GM23248 (cell line): ENCODE results near the gene UCP2. TPM values are rescaled to one million over a fixed set of nuclear protein-coding genes. Genes with fewer than 3 reads are reported as not detected.

Source experiments
- DNase-seq: peaks from one replicate; pipeline ENCODE4 v3.0.0-alpha.2; 2015
- H2AFZ ChIP-seq: fragments of 200-600 bp; sonication (generic); 2 replicates; pipeline ENCODE4 v1.6.1; 2016; ENCODE audit warnings: antibody characterized with exemption
- H3F3A ChIP-seq: fragments of 200-600 bp; sonication (generic); 2 replicates; pipeline ENCODE4 v1.6.1; 2016; ENCODE audit warnings: mild to moderate bottlenecking, antibody characterized with exemption, mixed run types; ENCODE audit not compliant: insufficient read depth
- H3K27ac ChIP-seq: fragments of 200-600 bp; sonication (generic); 2 replicates; pipeline ENCODE4 v1.5.1; 2016; ENCODE audit warnings: mild to moderate bottlenecking
- H3K27me3 ChIP-seq: fragments of 200-600 bp; sonication (generic); replicated peaks from 2 replicates; pipeline ENCODE4 v1.6.1; 2016; ENCODE audit warnings: mild to moderate bottlenecking; ENCODE audit not compliant: insufficient read depth
- H3K36me3 ChIP-seq: fragments of 200-600 bp; sonication (generic); 2 replicates; pipeline ENCODE4 v1.6.1; 2016; ENCODE audit warnings: low read depth, mild to moderate bottlenecking
- H3K4me1 ChIP-seq: fragments of 200-600 bp; sonication (generic); 2 replicates; pipeline ENCODE4 v1.6.1; 2016; ENCODE audit warnings: mild to moderate bottlenecking; ENCODE audit not compliant: insufficient read depth
- H3K4me2 ChIP-seq: fragments of 200-600 bp; sonication (generic); one replicate; pipeline ENCODE4 v1.6.1; 2016; ENCODE audit warnings: mild to moderate bottlenecking; ENCODE audit not compliant: unreplicated experiment
- H3K4me3 ChIP-seq: fragments of 200-600 bp; sonication (generic); 2 replicates; pipeline ENCODE4 v1.5.1; 2016; ENCODE audit warnings: mild to moderate bottlenecking
- H3K79me2 ChIP-seq: fragments of 200-600 bp; sonication (generic); 2 replicates; pipeline ENCODE4 v1.6.1; 2016; ENCODE audit warnings: mild to moderate bottlenecking; ENCODE audit not compliant: insufficient read depth
- H3K9ac ChIP-seq: fragments of 200-600 bp; sonication (generic); 2 replicates; pipeline ENCODE4 v1.6.1; 2016; ENCODE audit warnings: mild to moderate bottlenecking
- H3K9me2 ChIP-seq: fragments of 200-600 bp; sonication (generic); 2 replicates; pipeline ENCODE4 v1.6.1; 2016; ENCODE audit warnings: mixed run types, mild to moderate bottlenecking, moderate library complexity; ENCODE audit not compliant: insufficient read depth
- H3K9me3 ChIP-seq: fragments of 200-600 bp; sonication (generic); one replicate; pipeline ENCODE4 v1.6.1; 2017; ENCODE audit warnings: low read depth
- H4K20me1 ChIP-seq: fragments of 200-600 bp; sonication (generic); 2 replicates; pipeline ENCODE4 v1.6.0; 2016; ENCODE audit not compliant: insufficient read depth
- EZH2 ChIP-seq: fragments of 200-600 bp; sonication (generic); IDR thresholded peaks from 2 replicates; pipeline ENCODE4 v1.6.1; 2018; ENCODE audit warnings: antibody characterized with exemption, mild to moderate bottlenecking; ENCODE audit not compliant: insufficient read depth, poor library complexity, severe bottlenecking
- EZH2phosphoT487 ChIP-seq: fragments of 200-600 bp; sonication (generic); IDR thresholded peaks from 2 replicates; pipeline ENCODE4 v1.6.1; 2018; ENCODE audit warnings: antibody characterized with exemption, moderate library complexity, mild to moderate bottlenecking, low read depth; ENCODE audit not compliant: insufficient read depth
- WGBS, 2 experiments: methylation state at CpG; one replicate each; pipeline ENCODE4 v1.1.6; 2015 to 2017; ENCODE audit warnings: low lambda C conversion rate in 2 of 2, low coverage in 1 of 2; ENCODE audit errors: missing lambda C conversion rate in 2 of 2; 5-methylcytosine and 5-hydroxymethylcytosine counted together
- in situ Hi-C: fragments of 300-500 bp; cut with MboI; formaldehyde crosslinking; loops from 2 replicates; pipeline ENCODE4 v1.15.0; 2020
- polyA plus RNA-seq: library from polyadenylated mRNA; unstranded; fragments of >200 nt; fragmentation: Nextera tagmentation; extraction: Ambion mirVana; gene quantifications from 2 replicates; pipeline ENCODE4 v1.2.1, GENCODE V29; 2016
- total RNA-seq: library from RNA; depleted of rRNA; stranded (reverse); fragments of >200 nt; shearing (Covaris generic); gene quantifications from 2 replicates; pipeline ENCODE4 v1.2.3, GENCODE V29; 2014

UCP2 gene
- total and polyA plus RNA-seq, 2 experiments from 2014 or later: 2.0 TPM; not detected in 1

DNA sequence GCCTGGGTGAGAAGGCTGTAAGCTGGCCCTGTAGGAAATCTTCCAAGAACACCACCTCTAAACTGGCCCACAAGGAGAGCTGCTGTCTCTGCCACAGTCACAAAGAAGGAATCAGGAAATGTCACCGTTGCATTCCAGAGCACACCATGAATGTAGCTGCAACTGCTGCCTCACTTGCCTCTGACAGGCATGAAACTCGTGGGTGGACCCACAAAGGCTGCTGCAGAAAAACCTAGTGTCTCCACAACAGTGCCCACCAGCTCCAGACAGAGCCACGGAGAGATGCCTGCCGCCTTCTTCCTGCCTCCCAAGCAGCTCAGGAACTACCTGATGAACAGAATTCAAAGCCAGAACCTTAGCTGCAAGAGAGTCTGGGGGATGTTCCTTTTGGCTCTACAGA, 21.3 kb downstream of the UCP2 start:
- Histone ChIP-seq H3K9ac (no peak overlapping the region), H3K9me2 (no peaks in the 10 kb centered on the region), H3F3A (no peaks in the 10 kb centered on the region), H2AFZ (peak overlapping the region; percentile 11; the same call in 1 of the 2 replicates), H3K4me1 (peaks cover 11% of the 10 kb centered on the region; the same call in 1 of the 2 replicates), H3K4me3 (no peak overlapping the region), H3K27ac (no peak overlapping the region), H3K4me2 (peak overlapping the region; percentile 39), H3K79me2 (no peaks in the 10 kb centered on the region), H3K36me3 (no peaks in the 10 kb centered on the region), H3K27me3 (no peaks in the 10 kb centered on the region), H4K20me1 (no peaks in the 10 kb centered on the region), H3K9me3 (no peaks in the 10 kb centered on the region)
- 38 to 47% methylated on average over 4 of the region's 4 CpGs for WGBS, 2 experiments
- in situ Hi-C loops: no loop called here
- peak; percentile 72 for DNase-seq
- no peak for TF ChIP-seq EZH2phosphoT487
- TF ChIP-seq EZH2: no peak

DNA sequence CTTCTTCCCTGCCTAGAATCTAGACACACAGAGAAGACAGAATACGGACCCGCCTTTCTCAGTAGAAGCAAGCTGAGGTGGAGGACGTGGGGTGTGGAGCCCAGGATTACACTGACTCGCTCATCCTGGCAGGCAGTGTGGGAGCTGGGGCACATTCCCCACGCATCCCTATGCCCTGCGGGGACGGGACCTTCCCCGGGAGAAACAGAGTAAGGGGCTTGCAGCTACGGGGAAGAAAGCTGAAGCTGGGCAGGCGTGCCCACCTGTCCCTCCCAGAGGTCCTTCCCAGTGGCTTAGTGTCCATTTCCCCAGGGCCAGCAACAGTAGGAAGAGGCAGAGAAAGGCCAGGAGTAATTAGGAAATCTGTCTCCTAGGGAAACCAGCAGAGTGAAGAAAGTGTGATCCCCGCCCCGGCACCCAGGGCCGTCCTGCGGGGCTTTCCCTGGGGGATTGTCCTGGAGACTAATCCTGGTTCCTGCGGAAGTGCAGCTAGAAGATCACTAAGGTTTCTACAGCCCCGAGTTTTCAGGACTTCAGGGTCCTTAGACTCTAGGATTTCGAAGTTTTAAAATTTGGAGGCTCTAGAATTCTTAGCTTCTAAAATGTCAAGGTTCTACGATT, 24.0 kb downstream of the UCP2 start:
- H2AFZ ChIP-seq: no peak overlapping the region
- peaks cover 12% of the 10 kb centered on the region; the same call in 1 of the 2 replicates for H3K4me1 ChIP-seq
- in situ Hi-C loops: no loop called here
- no peaks in the 10 kb centered on the region for H3K9me3 ChIP-seq
- H3F3A ChIP-seq: no peaks in the 10 kb centered on the region
- H3K4me2 ChIP-seq: no peak overlapping the region
- no peaks in the 10 kb centered on the region for H3K9me2 ChIP-seq
- no peaks in the 10 kb centered on the region for H3K36me3 ChIP-seq
- H3K79me2 ChIP-seq: no peaks in the 10 kb centered on the region
- no peak for DNase-seq
- H3K4me3 ChIP-seq: no peak overlapping the region
- TF ChIP-seq EZH2 (no peak), EZH2phosphoT487 (no peak)
- H4K20me1 ChIP-seq: no peaks in the 10 kb centered on the region
- WGBS, 2 experiments: 77 to 78% methylated on average over 17 to 18 of the region's 18 CpGs
- H3K9ac ChIP-seq: no peak overlapping the region
- no peaks in the 10 kb centered on the region for H3K27me3 ChIP-seq
- no peak overlapping the region for H3K27ac ChIP-seq

DNA sequence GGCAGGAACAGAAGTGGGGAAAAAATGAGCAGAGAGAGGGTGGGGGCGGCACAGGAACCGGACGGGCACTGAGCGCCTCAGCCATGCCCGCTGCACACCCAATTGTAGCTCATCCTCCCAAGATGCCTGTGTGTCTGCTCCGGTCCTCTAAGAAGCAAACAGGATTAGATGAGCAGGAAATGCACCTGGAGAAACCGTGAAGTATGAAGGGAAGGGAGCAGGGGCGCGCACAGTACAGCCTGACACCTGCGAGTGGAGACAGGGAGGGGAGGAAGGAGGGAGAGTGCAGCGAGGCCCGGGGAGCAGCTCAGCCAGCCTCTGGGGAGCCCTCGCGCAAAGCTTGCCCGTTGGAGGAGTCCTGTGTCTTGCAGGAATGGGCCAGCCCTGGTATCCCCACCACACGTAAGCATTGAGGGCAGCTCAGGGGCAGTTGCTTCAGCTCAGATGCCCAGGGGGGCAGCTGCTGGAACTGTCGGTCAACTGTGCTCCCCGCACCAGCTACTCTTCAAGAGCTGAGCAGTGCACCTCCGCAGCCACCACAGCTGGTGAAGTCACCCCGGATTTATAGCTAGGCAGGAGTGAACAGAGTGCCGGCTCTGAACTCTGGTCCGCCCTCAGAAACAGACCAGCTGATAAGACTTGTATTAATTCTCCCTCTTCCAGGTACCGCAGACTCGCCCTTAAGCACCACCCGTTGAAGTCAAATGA, 24.8 kb downstream of the UCP2 start:
- H3K9ac ChIP-seq: no peak overlapping the region
- in situ Hi-C loops: no loop called here
- no peak overlapping the region for H2AFZ ChIP-seq

DNA sequence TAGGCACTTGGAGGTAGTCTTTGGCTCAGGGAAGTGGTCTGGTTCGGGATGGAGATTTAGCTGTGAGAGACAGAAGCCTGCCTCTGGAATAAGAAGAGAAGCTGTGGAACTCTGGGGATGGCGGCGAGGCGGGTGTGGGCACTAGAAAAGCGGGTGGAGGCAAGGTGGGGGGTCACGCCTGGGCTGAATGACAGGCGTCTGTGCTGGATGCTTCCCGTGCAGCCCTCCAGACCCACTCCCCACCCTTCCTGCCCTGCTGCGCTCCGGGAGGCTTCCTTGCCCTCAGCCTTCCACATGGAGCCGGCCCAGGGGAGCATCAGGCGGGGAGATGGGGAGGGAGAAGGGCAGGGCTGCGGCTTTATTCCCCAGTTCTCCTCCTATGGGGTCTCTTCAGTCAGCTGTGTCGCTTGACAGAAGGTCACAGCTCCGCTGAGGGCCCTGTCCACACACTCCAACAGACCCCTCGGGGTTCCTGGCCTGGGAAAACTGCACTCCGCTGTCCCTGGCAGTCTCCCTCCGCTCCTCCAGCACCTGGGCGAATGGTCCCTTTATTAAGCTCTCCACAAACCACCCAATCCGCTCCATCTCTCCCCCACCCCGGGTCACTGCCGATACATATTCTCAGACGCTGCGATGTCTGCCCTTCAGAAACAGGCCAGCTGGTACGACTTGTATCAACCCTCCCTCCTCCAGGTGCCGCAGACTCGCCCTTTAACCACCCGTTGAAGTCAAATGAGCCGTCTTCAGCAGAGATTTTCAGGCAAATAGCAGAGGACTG, 25.6 kb downstream of the UCP2 start:
- DNase-seq: no peak
- TF ChIP-seq EZH2 (no peak), EZH2phosphoT487 (no peak)
- no peaks in the 10 kb centered on the region for H3F3A ChIP-seq
- H2AFZ ChIP-seq: no peak overlapping the region
- no peak overlapping the region for H3K4me2 ChIP-seq
- no peaks in the 10 kb centered on the region for H3K79me2 ChIP-seq
- no peaks in the 10 kb centered on the region for H3K27me3 ChIP-seq
- no peaks in the 10 kb centered on the region for H3K36me3 ChIP-seq
- in situ Hi-C loops: no loop called here
- no peak overlapping the region for H3K4me3 ChIP-seq
- peaks cover 12% of the 10 kb centered on the region; the same call in 1 of the 2 replicates for H3K4me1 ChIP-seq
- no peaks in the 10 kb centered on the region for H4K20me1 ChIP-seq
- H3K9me3 ChIP-seq: no peaks in the 10 kb centered on the region
- H3K9me2 ChIP-seq: no peaks in the 10 kb centered on the region
- no peak overlapping the region for H3K27ac ChIP-seq
- WGBS, 2 experiments: 35% methylated on average over 28 to 29 of the region's 29 CpGs
- H3K9ac ChIP-seq: no peak overlapping the region

More for the DNA sequence above, 24.8 kb downstream of the UCP2 start:
- Histone ChIP-seq H3K27ac (no peak overlapping the region), H4K20me1 (no peaks in the 10 kb centered on the region), H3K4me1 (peaks cover 12% of the 10 kb centered on the region; the same call in 1 of the 2 replicates), H3K27me3 (no peaks in the 10 kb centered on the region), H3K79me2 (no peaks in the 10 kb centered on the region), H3K4me2 (no peak overlapping the region), H3F3A (no peaks in the 10 kb centered on the region), H3K9me3 (no peaks in the 10 kb centered on the region), H3K36me3 (no peaks in the 10 kb centered on the region), H3K4me3 (no peak overlapping the region), H3K9me2 (no peaks in the 10 kb centered on the region)
- no peak for DNase-seq
- 40 to 48% methylated on average over 25 of the region's 25 CpGs for WGBS, 2 experiments
- TF ChIP-seq EZH2phosphoT487: no peak
- TF ChIP-seq EZH2: no peak
